ENCODE data around the gene ALG12. TPM values are rescaled to one million over a fixed set of nuclear protein-coding genes. Genes with fewer than 3 reads are reported as not detected.

The ALG12 gene
- total and polyA plus RNA-seq, 2 of the 13 experiments (the other 11 are each of a cell fraction or from before 2014, with no cell fraction given) = 7.8 to 15.8 TPM

DNA sequence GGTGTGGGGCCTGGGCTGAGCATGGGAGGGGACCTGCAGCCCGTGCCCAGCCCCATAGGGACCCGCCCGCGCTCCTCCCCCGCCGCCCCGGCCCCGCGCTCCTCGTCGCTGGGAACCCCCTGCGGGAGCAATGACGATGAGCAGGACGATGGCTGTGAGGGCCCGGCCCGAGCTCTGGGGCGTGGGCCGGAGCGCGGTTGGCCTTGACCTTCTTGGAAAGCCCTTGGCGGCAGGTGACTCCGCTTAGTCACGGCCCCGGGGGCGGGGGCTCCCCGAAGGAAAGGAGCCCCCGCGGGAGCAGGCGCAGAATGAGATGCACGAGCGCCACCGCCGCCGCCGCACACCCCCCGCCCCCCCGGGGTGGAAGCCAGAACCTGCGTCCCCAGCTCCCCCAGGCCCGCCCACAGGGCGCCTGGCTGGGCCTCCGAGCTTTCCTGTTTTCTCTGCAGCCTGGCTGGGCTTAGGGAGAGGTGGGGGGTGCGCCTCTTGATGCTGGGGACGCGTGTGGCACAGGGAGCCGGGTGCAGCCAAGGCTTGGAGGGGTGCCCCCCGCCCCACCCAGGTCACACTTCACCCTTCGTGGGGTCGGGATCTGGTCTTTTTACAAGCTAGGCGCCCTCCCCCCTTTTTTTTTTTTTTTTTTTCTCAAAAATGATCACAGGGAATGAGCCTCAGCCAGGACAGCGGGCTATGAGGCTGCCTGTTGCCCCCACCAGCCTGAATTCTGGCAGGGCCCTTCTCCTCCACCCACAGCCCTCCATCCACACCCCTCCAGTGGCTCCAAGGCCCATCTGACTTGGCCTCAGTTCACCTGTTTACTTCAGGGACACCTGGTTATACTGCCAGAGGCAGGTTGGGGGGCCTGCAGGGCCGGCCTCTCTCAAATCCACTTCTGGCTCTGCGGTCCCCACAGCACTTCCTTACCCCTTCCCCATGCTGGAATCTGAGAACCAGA lies 18.1 kb upstream of the ALG12 start (continued):
- TF ChIP-seq, protein P1, sequence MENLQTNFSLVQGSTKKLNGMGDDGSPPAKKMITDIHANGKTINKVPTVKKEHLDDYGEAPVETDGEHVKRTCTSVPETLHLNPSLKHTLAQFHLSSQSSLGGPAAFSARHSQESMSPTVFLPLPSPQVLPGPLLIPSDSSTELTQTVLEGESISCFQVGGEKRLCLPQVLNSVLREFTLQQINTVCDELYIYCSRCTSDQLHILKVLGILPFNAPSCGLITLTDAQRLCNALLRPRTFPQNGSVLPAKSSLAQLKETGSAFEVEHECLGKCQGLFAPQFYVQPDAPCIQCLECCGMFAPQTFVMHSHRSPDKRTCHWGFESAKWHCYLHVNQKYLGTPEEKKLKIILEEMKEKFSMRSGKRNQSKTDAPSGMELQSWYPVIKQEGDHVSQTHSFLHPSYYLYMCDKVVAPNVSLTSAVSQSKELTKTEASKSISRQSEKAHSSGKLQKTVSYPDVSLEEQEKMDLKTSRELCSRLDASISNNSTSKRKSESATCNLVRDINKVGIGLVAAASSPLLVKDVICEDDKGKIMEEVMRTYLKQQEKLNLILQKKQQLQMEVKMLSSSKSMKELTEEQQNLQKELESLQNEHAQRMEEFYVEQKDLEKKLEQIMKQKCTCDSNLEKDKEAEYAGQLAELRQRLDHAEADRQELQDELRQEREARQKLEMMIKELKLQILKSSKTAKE (CRISPR knock-in tag; IDR thresholded peaks at IDR 0.05; ENCODE audit: borderline replicate concordance) = peak; percentile 96
- TF ChIP-seq CREM (IDR thresholded peaks at IDR 0.05) (peak; percentile 38; the same call in 1 of the 2 replicates), CREM (CRISPR knock-in tag; IDR thresholded peaks at IDR 0.05) (no peak), ELF3 (CRISPR knock-in tag; IDR thresholded peaks at IDR 0.05) (peak; percentile 61), ZNF230 (CRISPR knock-in tag; IDR thresholded peaks at IDR 0.05) (no peak), ZNF296 (CRISPR knock-in tag; conservative IDR thresholded peaks at IDR 0.05) (0 out of 2 replicates have a peak, but pooled peaks have one; percentile 44), RXRB (CRISPR knock-in tag; IDR thresholded peaks at IDR 0.05; ENCODE audit: borderline replicate concordance) (peak; percentile 96), ZFX (CRISPR knock-in tag; IDR thresholded peaks at IDR 0.05; ENCODE audit: low read depth) (peak; percentile 55), JUN (CRISPR knock-in tag; IDR thresholded peaks at IDR 0.05) (peak; percentile 42; the same call in 1 of the 2 replicates), ZNF883 (CRISPR knock-in tag; IDR thresholded peaks at IDR 0.05; ENCODE audit: not compliant biosample characterization) (no peak), ZNF782 (CRISPR knock-in tag; IDR thresholded peaks at IDR 0.05; ENCODE audit: borderline replicate concordance) (no peak), NR2C2 (CRISPR knock-in tag; IDR thresholded peaks at IDR 0.05; ENCODE audit: borderline replicate concordance) (peak; percentile 77), NFKBIZ (CRISPR knock-in tag; IDR thresholded peaks at IDR 0.05) (peak; percentile 78; the same call in 1 of the 2 replicates), ZNF746 (CRISPR knock-in tag; IDR thresholded peaks at IDR 0.05) (peak; percentile 87), LCORL (IDR thresholded peaks at IDR 0.05) (no peak), LCORL (CRISPR knock-in tag; IDR thresholded peaks at IDR 0.05) (peak; percentile 74; the same call in 1 of the 2 replicates), ZNF557 (CRISPR knock-in tag; IDR thresholded peaks at IDR 0.05) (no peak), ELF1 (CRISPR knock-in tag; IDR thresholded peaks at IDR 0.05) (peak; percentile 60; the same call in 1 of the 2 replicates), SMARCC2 (IDR thresholded peaks at IDR 0.05) (no peak)
- TF ChIP-seq, protein P2, sequence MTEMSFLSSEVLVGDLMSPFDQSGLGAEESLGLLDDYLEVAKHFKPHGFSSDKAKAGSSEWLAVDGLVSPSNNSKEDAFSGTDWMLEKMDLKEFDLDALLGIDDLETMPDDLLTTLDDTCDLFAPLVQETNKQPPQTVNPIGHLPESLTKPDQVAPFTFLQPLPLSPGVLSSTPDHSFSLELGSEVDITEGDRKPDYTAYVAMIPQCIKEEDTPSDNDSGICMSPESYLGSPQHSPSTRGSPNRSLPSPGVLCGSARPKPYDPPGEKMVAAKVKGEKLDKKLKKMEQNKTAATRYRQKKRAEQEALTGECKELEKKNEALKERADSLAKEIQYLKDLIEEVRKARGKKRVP (CRISPR knock-in tag; IDR thresholded peaks at IDR 0.05) = peak in 1 of 2 experiments; percentile 34; a peak in 1 of 4 replicates
- TF ChIP-seq, protein P3, sequence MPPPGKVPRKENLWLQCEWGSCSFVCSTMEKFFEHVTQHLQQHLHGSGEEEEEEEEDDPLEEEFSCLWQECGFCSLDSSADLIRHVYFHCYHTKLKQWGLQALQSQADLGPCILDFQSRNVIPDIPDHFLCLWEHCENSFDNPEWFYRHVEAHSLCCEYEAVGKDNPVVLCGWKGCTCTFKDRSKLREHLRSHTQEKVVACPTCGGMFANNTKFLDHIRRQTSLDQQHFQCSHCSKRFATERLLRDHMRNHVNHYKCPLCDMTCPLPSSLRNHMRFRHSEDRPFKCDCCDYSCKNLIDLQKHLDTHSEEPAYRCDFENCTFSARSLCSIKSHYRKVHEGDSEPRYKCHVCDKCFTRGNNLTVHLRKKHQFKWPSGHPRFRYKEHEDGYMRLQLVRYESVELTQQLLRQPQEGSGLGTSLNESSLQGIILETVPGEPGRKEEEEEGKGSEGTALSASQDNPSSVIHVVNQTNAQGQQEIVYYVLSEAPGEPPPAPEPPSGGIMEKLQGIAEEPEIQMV (CRISPR knock-in tag; IDR thresholded peaks at IDR 0.05; ENCODE audit: low read depth) = no peak
